Measurements from ENCODE around the gene PSD4.

Gene PSD4

GRCh38 chr2:113144259-113144658 lies 29.5 kb upstream of the PSD4 start:
- no peak for TF ChIP-seq TAF1 (IDR thresholded peaks at IDR 0.05; ENCODE audit: borderline replicate concordance, insufficient read depth, low read length)
- TF ChIP-seq SIN3A (IDR thresholded peaks at IDR 0.05; ENCODE audit: borderline replicate concordance, insufficient read depth, low read length), result no peak
- TF ChIP-seq POLR2AphosphoS5 (IDR thresholded peaks at IDR 0.05; ENCODE audit: low read depth, low read length), result no peak
- no peak for TF ChIP-seq REST (IDR thresholded peaks at IDR 0.05; ENCODE audit: insufficient read depth in 1 of 2, low read depth in 2 of 2, low read length in 2 of 2)

GRCh38 chr2:113148606-113149552 lies 24.9 kb upstream of the PSD4 start:
- no peak for TF ChIP-seq FOXP2 (optimal IDR thresholded peaks at IDR 0.05; ENCODE audit: borderline replicate concordance, extremely low read depth, extremely low read length, insufficient read depth)
- TF ChIP-seq REST (IDR thresholded peaks at IDR 0.05; ENCODE audit: insufficient read depth in 1 of 2, low read depth in 2 of 2, low read length in 2 of 2), result no peak
- no peak for TF ChIP-seq TAF1 (IDR thresholded peaks at IDR 0.05; ENCODE audit: borderline replicate concordance, insufficient read depth, low read length)
- TF ChIP-seq POLR2AphosphoS5 (IDR thresholded peaks at IDR 0.05; ENCODE audit: low read depth, low read length), result no peak
- TF ChIP-seq SIN3A (IDR thresholded peaks at IDR 0.05; ENCODE audit: borderline replicate concordance, insufficient read depth, low read length), result no peak

GRCh38 chr2:113149553-113150257 lies 24.1 kb upstream of the PSD4 start:
- TF ChIP-seq SIN3A (IDR thresholded peaks at IDR 0.05; ENCODE audit: borderline replicate concordance, insufficient read depth, low read length), result no peak
- TF ChIP-seq REST (IDR thresholded peaks at IDR 0.05; ENCODE audit: insufficient read depth in 1 of 2, low read depth in 2 of 2, low read length in 2 of 2), result no peak
- no peak for TF ChIP-seq TAF1 (IDR thresholded peaks at IDR 0.05; ENCODE audit: borderline replicate concordance, insufficient read depth, low read length)
- no peak for TF ChIP-seq POLR2AphosphoS5 (IDR thresholded peaks at IDR 0.05; ENCODE audit: low read depth, low read length)
- no peak for TF ChIP-seq FOXP2 (optimal IDR thresholded peaks at IDR 0.05; ENCODE audit: borderline replicate concordance, extremely low read depth, extremely low read length, insufficient read depth)

- TF ChIP-seq SIN3A (IDR thresholded peaks at IDR 0.05; ENCODE audit: borderline replicate concordance, insufficient read depth, low read length) (no peak), POLR2AphosphoS5 (IDR thresholded peaks at IDR 0.05; ENCODE audit: low read depth, low read length) (no peak), REST (IDR thresholded peaks at IDR 0.05; ENCODE audit: insufficient read depth in 1 of 2, low read depth in 2 of 2, low read length in 2 of 2) (no peak), FOXP2 (optimal IDR thresholded peaks at IDR 0.05; ENCODE audit: borderline replicate concordance, extremely low read depth, extremely low read length, insufficient read depth) (no peak), TAF1 (IDR thresholded peaks at IDR 0.05; ENCODE audit: borderline replicate concordance, insufficient read depth, low read length) (no peak)
These were observed 23.5 kb upstream of the PSD4 start for GRCh38 chr2:113150258-113150601.
